HG03469 (cell line): ENCODE data around the gene ARL11.
"Not testable (repeated sequence)": the region's sequence is repeated elsewhere in the genome, so short reads cannot be mapped to it uniquely, and the experiment has no call there.

Source experiments
- ATAC-seq: cut with Tn5 transposase; IDR thresholded peaks from one replicate; pipeline ENCODE4 v1.9.1; 2021; ENCODE audit warnings: mild to moderate bottlenecking, moderate library complexity, moderate number of reproducible peaks; ENCODE audit not compliant: unreplicated experiment

ARL11 gene

GRCh38 chr13:49612042-49612441 is 16.3 kb upstream of the ARL11 start:
- ATAC-seq = not testable (repeated sequence)

- no peak for ATAC-seq
Measured at GRCh38 chr13:49615836-49616675, 12.3 kb upstream of the ARL11 start.

- ATAC-seq = no peak
Measured at GRCh38 chr13:49616676-49617065, 11.6 kb upstream of the ARL11 start.

- no peak for ATAC-seq
Measured at GRCh38 chr13:49620170-49620621, 8.1 kb upstream of the ARL11 start.

GRCh38 chr13:49622174-49622946 is 5.9 kb upstream of the ARL11 start:
- no peak for ATAC-seq

- no peak for ATAC-seq
Measured at GRCh38 chr13:49624229-49624628, 4.1 kb upstream of the ARL11 start.

GRCh38 chr13:49625392-49626079 is 2.8 kb upstream of the ARL11 start:
- ATAC-seq = no peak

- ATAC-seq = no peak
Measured at GRCh38 chr13:49629196-49629938, 1.1 kb downstream of the ARL11 start.

- no peak for ATAC-seq
Measured at GRCh38 chr13:49629947-49630346, 1.6 kb downstream of the ARL11 start.

- no peak for ATAC-seq
Measured at GRCh38 chr13:49630580-49630979, 2.3 kb downstream of the ARL11 start.

GRCh38 chr13:49632156-49632555 is 3.8 kb downstream of the ARL11 start:
- ATAC-seq = no peak

- no peak for ATAC-seq
Measured at GRCh38 chr13:49633710-49634109, 5.4 kb downstream of the ARL11 start.

- ATAC-seq = peak; percentile 35
Measured at GRCh38 chr13:49635599-49636433, 7.5 kb downstream of the ARL11 start.

GRCh38 chr13:49636705-49637104 is 8.4 kb downstream of the ARL11 start:
- no peak for ATAC-seq

GRCh38 chr13:49638030-49638743 is 9.9 kb downstream of the ARL11 start:
- ATAC-seq = no peak

GRCh38 chr13:49638744-49639072 is 10.4 kb downstream of the ARL11 start:
- no peak for ATAC-seq

GRCh38 chr13:49641801-49642291 is 13.5 kb downstream of the ARL11 start:
- no peak for ATAC-seq

- no peak for ATAC-seq
Measured at GRCh38 chr13:49643035-49643646, 14.8 kb downstream of the ARL11 start.

- no peak for ATAC-seq
Measured at GRCh38 chr13:49645451-49645850, 17.1 kb downstream of the ARL11 start.
